SK-N-SH (cell line): Measurements from ENCODE around the gene SCARF2. TPM values are rescaled to one million over a fixed set of nuclear protein-coding genes. Genes with fewer than 3 reads are reported as not detected.
"Not testable (repeated sequence)": the region's sequence is repeated elsewhere in the genome, so short reads cannot be mapped to it uniquely, and the experiment has no call there.

Experiments
- CTCF ChIA-PET: fragments of 300-600, 350-600 bp; formaldehyde crosslinking; extraction: SDS; loops from one replicate; lab custom pipeline; 2021; lab: Yijun Ruan, JAX
- POLR2A ChIA-PET: fragments of 350-600 bp; sonication (Branson Sonifier 250); formaldehyde crosslinking; extraction: SDS; loops from one replicate; lab custom pipeline; 2020; ENCODE audit warnings: antibody characterized with exemption, inconsistent platforms; lab: Yijun Ruan, JAX
- DNase-seq: peaks from one replicate; pipeline ENCODE4 v3.0.0; 2012
- H2AFZ ChIP-seq: fragments of 200-600 bp; sonication (generic); 2 replicates; pipeline ENCODE4 v1.8.1; 2016; ENCODE audit warnings: antibody characterized with exemption, mild to moderate bottlenecking, low read depth
- H3F3A ChIP-seq: fragments of 200-600 bp; sonication (generic); replicated peaks from 2 replicates; pipeline ENCODE3; 2016; ENCODE audit warnings: antibody characterized with exemption, mild to moderate bottlenecking; ENCODE audit not compliant: insufficient read depth
- H3K27ac ChIP-seq, 2 experiments: fragments of 200-500 bp in 1 of 2; fragments of 200-600 bp in 1 of 2; sonication (Bioruptor generic) in 1 of 2; sonication (generic), shearing (Covaris generic) in 1 of 2; 2 replicates each; pipeline versions ENCODE4 v1.5.1 to v1.6.1; 2014 to 2016; ENCODE audit warnings: low read depth in 2 of 2, inconsistent platforms in 1 of 2, low read length in 1 of 2, mild to moderate bottlenecking in 1 of 2, mixed read lengths in 1 of 2
- H3K27me3 ChIP-seq: fragments of 200-600 bp; sonication (generic), shearing (Covaris generic); 2 replicates; pipeline ENCODE4 v1.6.1; 2016; ENCODE audit warnings: mixed run types; ENCODE audit not compliant: insufficient read depth
- H3K36me3 ChIP-seq, 2 experiments: fragments of 200-500 bp in 1 of 2; fragments of 200-600 bp in 1 of 2; sonication (Bioruptor generic) in 1 of 2; sonication (generic) in 1 of 2; replicated peaks in 1 of 2; 2 replicates each; pipeline versions ENCODE3 to v1.5.1; 2014 to 2016; ENCODE audit warnings: low read length in 1 of 2, mild to moderate bottlenecking in 1 of 2; ENCODE audit not compliant: insufficient read depth in 2 of 2, control insufficient read depth in 1 of 2
- H3K4me1 ChIP-seq, 2 experiments: fragments of 200-500 bp in 1 of 2; fragments of 200-600 bp in 1 of 2; sonication (Bioruptor generic) in 1 of 2; sonication (generic), shearing (Covaris generic) in 1 of 2; 2 replicates each; pipeline versions ENCODE4 v1.5.1 to v1.6.1; 2014 to 2016; ENCODE audit warnings: low read depth in 1 of 2, low read length in 1 of 2, mixed run types in 1 of 2; ENCODE audit not compliant: insufficient read depth in 2 of 2, control insufficient read depth in 1 of 2
- H3K4me2 ChIP-seq: fragments of 200-600 bp; sonication (generic), shearing (Covaris generic); 2 replicates; pipeline ENCODE4 v1.6.1; 2017; ENCODE audit warnings: mixed run types
- H3K4me3 ChIP-seq, 2 experiments: fragments of 200-500 bp in 1 of 2; fragments of 200-600 bp in 1 of 2; sonication (Bioruptor generic) in 1 of 2; sonication (generic), shearing (Covaris generic) in 1 of 2; 2 replicates each; pipeline versions ENCODE4 v1.5.1 to v1.8.1; 2014 to 2016; ENCODE audit warnings: low read depth in 2 of 2, inconsistent platforms in 1 of 2, low read length in 1 of 2, mild to moderate bottlenecking in 1 of 2, mixed read lengths in 1 of 2, moderate library complexity in 1 of 2
- H3K79me2 ChIP-seq: fragments of 200-600 bp; sonication (generic); 2 replicates; pipeline ENCODE4 v1.8.1; 2017; ENCODE audit warnings: mild to moderate bottlenecking; ENCODE audit not compliant: insufficient read depth
- H3K9ac ChIP-seq: fragments of 200-600 bp; sonication (generic); 2 replicates; pipeline ENCODE4 v1.6.1; 2017; ENCODE audit warnings: mixed run types
- H3K9me2 ChIP-seq: fragments of 200-600 bp; sonication (generic); 2 replicates; pipeline ENCODE4 v1.6.1; 2017; ENCODE audit warnings: mixed run types
- H3K9me3 ChIP-seq: fragments of 200-600 bp; sonication (generic); 2 replicates; pipeline ENCODE4 v1.6.1; 2017; ENCODE audit warnings: mixed run types, mild to moderate bottlenecking, moderate library complexity
- H4K20me1 ChIP-seq: fragments of 200-600 bp; sonication (generic); 2 replicates; pipeline ENCODE4 v1.6.1; 2017; ENCODE audit warnings: mild to moderate bottlenecking, mixed run types; ENCODE audit not compliant: insufficient read depth
- CHD2 ChIP-seq: fragments of 150-350 bp; IDR thresholded peaks from 2 replicates; pipeline ENCODE4 v1.6.1; 2018; ENCODE audit warnings: low read length; ENCODE audit not compliant: partially characterized antibody
- CTCF ChIP-seq: fragments of 200-600 bp; sonication (generic); IDR thresholded peaks from 2 replicates; pipeline ENCODE4 v1.6.1; 2017; ENCODE audit warnings: antibody characterized with exemption, mild to moderate bottlenecking, moderate library complexity
- ELF1 ChIP-seq: IDR thresholded peaks from 2 replicates; pipeline ENCODE4 v1.4.0; 2012
- EZH2phosphoT487 ChIP-seq: fragments of 200-600 bp; sonication (generic); IDR thresholded peaks from 2 replicates; pipeline ENCODE4 v1.6.1; 2017; ENCODE audit warnings: low read depth, mixed run types, mild to moderate bottlenecking, antibody characterized with exemption, moderate library complexity, borderline replicate concordance
- FOSL2 ChIP-seq: IDR thresholded peaks from 2 replicates; pipeline ENCODE4 v1.4.0; 2012; ENCODE audit warnings: low read depth, mild to moderate bottlenecking, moderate library complexity, borderline replicate concordance
- FOXM1 ChIP-seq: IDR thresholded peaks from 2 replicates; pipeline ENCODE4 v1.4.0; 2012; ENCODE audit warnings: low read depth, mild to moderate bottlenecking
- GABPA ChIP-seq: IDR thresholded peaks from 2 replicates; pipeline ENCODE4 v1.4.0; 2012; ENCODE audit warnings: low read depth, mild to moderate bottlenecking
- IRF3 ChIP-seq: fragments of 150-350 bp; IDR thresholded peaks from 2 replicates; pipeline ENCODE4 v1.6.1; 2016; ENCODE audit warnings: mild to moderate bottlenecking, low read depth, low read length
- MEF2A ChIP-seq: IDR thresholded peaks from 2 replicates; pipeline ENCODE4 v1.4.0; 2012; ENCODE audit warnings: low read depth, borderline replicate concordance
- MXI1 ChIP-seq: IDR thresholded peaks from 2 replicates; pipeline ENCODE4 v1.6.1; 2012; ENCODE audit warnings: mild to moderate bottlenecking, low read depth, low read length, improper control_type of control experiment
- NFIC ChIP-seq: IDR thresholded peaks from 2 replicates; pipeline ENCODE4 v1.4.0; 2012; ENCODE audit warnings: borderline replicate concordance
- PBX3 ChIP-seq: IDR thresholded peaks from 2 replicates; pipeline ENCODE4; 2012
- RAD21 ChIP-seq: IDR thresholded peaks from 2 replicates; pipeline ENCODE4 v1.6.1; 2012; ENCODE audit warnings: mild to moderate bottlenecking, low read length
- RXRA ChIP-seq: IDR thresholded peaks from 2 replicates; pipeline ENCODE4 v1.4.0; 2012; ENCODE audit warnings: low read depth, mild to moderate bottlenecking, borderline replicate concordance
- SIN3A ChIP-seq: IDR thresholded peaks from 2 replicates; pipeline ENCODE4 v1.6.1; 2012; ENCODE audit warnings: low read depth, mild to moderate bottlenecking, low read length, moderate library complexity, borderline replicate concordance
- SMC3 ChIP-seq: IDR thresholded peaks from 2 replicates; pipeline ENCODE4 v1.6.1; 2012; ENCODE audit warnings: low read depth, low read length, improper control_type of control experiment
- TAF1 ChIP-seq: IDR thresholded peaks from 2 replicates; pipeline ENCODE4 v1.6.1; 2012; ENCODE audit warnings: low read depth, mild to moderate bottlenecking, low read length, moderate library complexity, borderline replicate concordance
- TCF12 ChIP-seq: IDR thresholded peaks from 2 replicates; pipeline ENCODE4 v1.4.0; 2012
- USF1 ChIP-seq: IDR thresholded peaks from 2 replicates; pipeline ENCODE4 v1.4.0; 2012; ENCODE audit warnings: low read depth, borderline replicate concordance
- USF2 ChIP-seq: fragments of 150-350 bp; IDR thresholded peaks from 2 replicates; pipeline ENCODE4 v1.6.1; 2017; ENCODE audit warnings: antibody characterized with exemption, low read length, low read depth, borderline replicate concordance
- YY1 ChIP-seq: IDR thresholded peaks from 2 replicates; pipeline ENCODE4 v1.4.0; 2012; ENCODE audit warnings: low read depth, mild to moderate bottlenecking
- WGBS: methylation state at CpG from one replicate; pipeline ENCODE4 v1.1.6; 2017; ENCODE audit warnings: low lambda C conversion rate; 5-methylcytosine and 5-hydroxymethylcytosine counted together
- polyA plus RNA-seq, 3 experiments: library from polyadenylated mRNA; depleted of rRNA; stranded (reverse); fragments of >200 nt; gene quantifications; 2 replicates each; pipeline ENCODE4 v1.2.3, GENCODE V29; 2012

The SCARF2 gene
- polyA plus RNA-seq, 1 of the 3 experiments (the other 2 are of a cell fraction) = 49.0 TPM

GRCh38 chr22:20418211-20418788 lies 19.3 kb downstream of the SCARF2 start (continued):
- TF ChIP-seq USF1 (no peak), IRF3 (no peak), NFIC (no peak), FOSL2 (no peak), TAF1 (no peak), MXI1 (0 out of 2 replicates have a peak, but pooled peaks have one; percentile 16), EZH2phosphoT487 (no peak), SIN3A (0 out of 2 replicates have a peak, but pooled peaks have one; percentile 61), PBX3 (no peak), ELF1 (no peak), CHD2 (peak; percentile 30), TCF12 (no peak), RAD21 (peak; percentile 95), SMC3 (peak; percentile 97), FOXM1 (no peak), GABPA (no peak), CTCF (peak; percentile 87), YY1 (no peak), MEF2A (no peak), USF2 (no peak), RXRA (no peak)
- TF ChIP-seq, all 33 proteins: peak for 9

- H3K9me3 ChIP-seq, H3K9ac ChIP-seq, H3K4me1 ChIP-seq, H2AFZ ChIP-seq, H3K27me3 ChIP-seq, POLR2A ChIA-PET, H4K20me1 ChIP-seq, H3K79me2 ChIP-seq, H3K4me2 ChIP-seq, H3K36me3 ChIP-seq, DNase-seq, H3K4me3 ChIP-seq, H3K9me2 ChIP-seq, H3F3A ChIP-seq, H3K27ac ChIP-seq: not testable (repeated sequence)
- 79% methylated on average over 3 of the region's 3 CpGs for WGBS
- CTCF ChIA-PET = interaction anchor here (1.0 kb wide), 1 partner anchor 41 kb away, joined by 4 read pairs; no protein-coding TSS in a partner anchor
These were observed 21.9 kb downstream of the SCARF2 start for GRCh38 chr22:20415699-20416098.

- H3K9me3 ChIP-seq, H3K36me3 ChIP-seq, DNase-seq, H4K20me1 ChIP-seq, H3K4me1 ChIP-seq, H2AFZ ChIP-seq, H3K27me3 ChIP-seq, H3K9ac ChIP-seq, H3K79me2 ChIP-seq, H3K4me2 ChIP-seq, H3F3A ChIP-seq, H3K4me3 ChIP-seq, H3K9me2 ChIP-seq, POLR2A ChIA-PET, H3K27ac ChIP-seq: not testable (repeated sequence)
- CTCF ChIA-PET = interaction anchor here (1.0 kb wide), 1 partner anchor 41 kb away, joined by 4 read pairs; no protein-coding TSS in a partner anchor
- 73% methylated on average over 3 of the region's 3 CpGs for WGBS
These were observed 22.4 kb downstream of the SCARF2 start for GRCh38 chr22:20415241-20415640.
